Thyroid gland (tissue), 4 donors: Measurements from ENCODE around the gene DNAI1. TPM values are rescaled to one million over a fixed set of nuclear protein-coding genes. Genes with fewer than 3 reads are reported as not detected.

Source experiments
- DNase-seq, 2 donors: peaks; one replicate each; pipeline ENCODE4 v3.0.0-alpha.2; 2019
- H3K27ac ChIP-seq, 3 donors: fragments of 200-600 bp; sonication (generic); 1 replicate in 2 of 3; 2 replicates in 1 of 3; pipeline ENCODE4 v1.5.1; 2016 to 2019; ENCODE audit warnings: mild to moderate bottlenecking in 1 of 3, moderate library complexity in 1 of 3
- H3K27me3 ChIP-seq: fragments of 200-600 bp; sonication (generic); one replicate; pipeline ENCODE4 v1.5.1; 2019
- H3K36me3 ChIP-seq, 2 donors: fragments of 200-600 bp; sonication (generic); one replicate each; pipeline ENCODE4 v1.5.1; 2016 to 2019
- H3K4me1 ChIP-seq, 2 donors: fragments of 200-600 bp; sonication (generic); one replicate each; pipeline ENCODE4 v1.5.1; 2017 to 2019
- H3K4me3 ChIP-seq, 3 donors: fragments of 200-600 bp; sonication (generic); replicated peaks in 1 of 3; 1 replicate in 2 of 3; 2 replicates in 1 of 3; pipeline ENCODE4 v1.5.1; 2016; ENCODE audit warnings: mild to moderate bottlenecking in 1 of 3
- H3K9me3 ChIP-seq: fragments of 200-600 bp; sonication (generic); one replicate; pipeline ENCODE4 v1.5.1; 2017
- POLR2A ChIP-seq, 2 donors: fragments of 450-650 bp; IDR thresholded peaks; one replicate each; pipeline ENCODE4 v1.6.1; 2017; ENCODE audit warnings: antibody characterized with exemption in 2 of 2, mild to moderate bottlenecking in 2 of 2, moderate library complexity in 1 of 2
- WGBS, 2 donors: methylation state at CpG; one replicate each; pipeline ENCODE4 v1.1.5; 2017; 5-methylcytosine and 5-hydroxymethylcytosine counted together
- intact Hi-C: fragments of 100-400 bp; cut with DNase I; formaldehyde crosslinking; loops from one replicate; pipeline ENCODE4 v1.15.1; 2023
- total RNA-seq, 4 donors: library from RNA; depleted of rRNA; stranded (reverse); fragments of >200 nt; gene quantifications; one replicate each; pipeline ENCODE4 v1.2.3, GENCODE V29; 2016
- TF ChIP-seq, protein P1 (sequence below), 6 experiments: fragments of 200-600 bp in 3 of 6; fragments of 450-650 bp in 3 of 6; sonication (generic) in 3 of 6; IDR thresholded peaks; one replicate each; pipeline ENCODE4 v1.5.1; 2016 to 2019; ENCODE audit warnings: antibody characterized with exemption in 6 of 6, mild to moderate bottlenecking in 2 of 6, inconsistent platforms in 1 of 6, moderate library complexity in 1 of 6

Gene DNAI1
- total RNA-seq, 4 donors from 2014 or later = 0.81 to 0.89 TPM; not detected in 2

DNA sequence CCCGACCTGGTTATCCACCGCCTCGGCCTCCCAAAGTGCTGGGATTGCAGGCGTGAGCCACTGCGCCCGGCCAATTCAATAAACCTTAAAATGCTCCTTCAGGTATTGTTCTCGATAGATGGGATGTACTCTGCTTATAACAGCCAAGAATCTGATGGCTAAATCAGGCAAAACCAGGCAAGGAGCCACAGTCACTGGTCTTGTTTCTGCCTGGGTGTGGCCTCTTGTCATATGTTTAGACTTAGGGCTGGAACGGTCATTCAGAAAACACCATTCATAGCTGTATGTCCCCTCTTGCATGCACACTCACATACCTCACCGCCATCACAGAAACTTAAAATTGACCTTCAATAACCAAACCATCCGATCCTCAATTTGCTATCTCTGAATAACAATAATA lies 8.0 kb upstream of the DNAI1 start:
- no peak for DNase-seq
- 87 to 91% methylated on average over 9 to 10 of the region's 10 CpGs for WGBS, 2 donors
- no peak for TF ChIP-seq POLR2A (IDR thresholded peaks at IDR 0.05)
- TF ChIP-seq, protein P1, sequence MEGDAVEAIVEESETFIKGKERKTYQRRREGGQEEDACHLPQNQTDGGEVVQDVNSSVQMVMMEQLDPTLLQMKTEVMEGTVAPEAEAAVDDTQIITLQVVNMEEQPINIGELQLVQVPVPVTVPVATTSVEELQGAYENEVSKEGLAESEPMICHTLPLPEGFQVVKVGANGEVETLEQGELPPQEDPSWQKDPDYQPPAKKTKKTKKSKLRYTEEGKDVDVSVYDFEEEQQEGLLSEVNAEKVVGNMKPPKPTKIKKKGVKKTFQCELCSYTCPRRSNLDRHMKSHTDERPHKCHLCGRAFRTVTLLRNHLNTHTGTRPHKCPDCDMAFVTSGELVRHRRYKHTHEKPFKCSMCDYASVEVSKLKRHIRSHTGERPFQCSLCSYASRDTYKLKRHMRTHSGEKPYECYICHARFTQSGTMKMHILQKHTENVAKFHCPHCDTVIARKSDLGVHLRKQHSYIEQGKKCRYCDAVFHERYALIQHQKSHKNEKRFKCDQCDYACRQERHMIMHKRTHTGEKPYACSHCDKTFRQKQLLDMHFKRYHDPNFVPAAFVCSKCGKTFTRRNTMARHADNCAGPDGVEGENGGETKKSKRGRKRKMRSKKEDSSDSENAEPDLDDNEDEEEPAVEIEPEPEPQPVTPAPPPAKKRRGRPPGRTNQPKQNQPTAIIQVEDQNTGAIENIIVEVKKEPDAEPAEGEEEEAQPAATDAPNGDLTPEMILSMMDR (IDR thresholded peaks at IDR 0.05) = no peak
- Histone ChIP-seq H3K4me1 (peaks cover 8 to 40% of the 10 kb centered on the region in 2 donors), H3K27ac (no peak overlapping the region), H3K27me3 (no peaks in the 10 kb centered on the region), H3K36me3 (no peaks in the 10 kb centered on the region), H3K4me3 (no peak overlapping the region), H3K9me3 (no peaks in the 10 kb centered on the region)
- intact Hi-C loops = no loop called here

DNA sequence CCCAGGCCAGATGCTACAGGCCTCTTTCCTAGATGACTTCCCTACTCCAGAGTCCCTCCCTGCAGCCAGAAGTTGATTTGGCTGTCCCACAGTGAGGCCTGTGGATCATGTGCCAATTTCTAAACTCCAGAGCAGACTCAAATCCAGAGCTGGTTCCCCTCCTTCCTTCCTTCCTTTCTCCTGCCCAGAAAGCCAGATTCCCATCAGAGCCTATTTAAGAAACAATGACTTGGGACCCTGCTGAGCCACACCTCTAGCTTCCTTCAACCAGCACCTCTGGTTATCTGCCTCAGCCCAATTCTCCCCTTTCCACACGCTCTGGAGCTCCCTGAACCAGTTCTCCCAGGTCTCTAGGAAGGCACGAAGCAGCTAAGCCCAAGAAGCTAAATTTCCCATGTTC lies 7.5 kb upstream of the DNAI1 start:
- Histone ChIP-seq H3K4me3 (no peak overlapping the region), H3K9me3 (no peaks in the 10 kb centered on the region), H3K27me3 (no peaks in the 10 kb centered on the region), H3K27ac (no peak overlapping the region), H3K4me1 (peaks cover 8 to 45% of the 10 kb centered on the region in 2 donors), H3K36me3 (no peaks in the 10 kb centered on the region)
- TF ChIP-seq, protein P1 (IDR thresholded peaks at IDR 0.05) = no peak
- no peak for TF ChIP-seq POLR2A (IDR thresholded peaks at IDR 0.05)
- 78 to 90% methylated on average over 2 of the region's 2 CpGs for WGBS, 2 donors
- intact Hi-C loops = no loop called here
- DNase-seq = no peak

DNA sequence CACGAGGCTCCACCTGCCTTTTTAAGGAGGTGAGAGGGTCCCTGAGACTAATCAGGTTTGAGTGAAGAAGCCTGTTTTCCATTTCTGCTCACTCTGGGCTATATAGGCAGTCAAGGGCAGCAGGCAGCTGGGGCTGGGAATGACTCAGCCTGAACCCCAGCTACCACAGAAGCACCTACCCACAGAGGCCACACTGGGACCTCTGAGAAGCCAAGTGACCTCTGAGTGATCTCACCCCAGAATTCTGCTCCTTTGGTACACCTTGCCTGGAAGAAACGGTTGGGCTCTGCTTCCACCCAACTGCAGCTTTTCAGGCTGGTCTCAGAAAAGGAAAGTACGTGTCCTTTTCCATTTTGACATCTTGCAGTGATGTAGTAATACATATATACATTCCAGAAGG lies 7.1 kb upstream of the DNAI1 start:
- no peak for DNase-seq
- intact Hi-C loops = no loop called here
- H3K27me3 ChIP-seq = no peaks in the 10 kb centered on the region
- H3K27ac ChIP-seq = no peak overlapping the region
- TF ChIP-seq, protein P1 (IDR thresholded peaks at IDR 0.05) = no peak
- TF ChIP-seq POLR2A (IDR thresholded peaks at IDR 0.05) = no peak
- 73 to 78% methylated on average over 3 of the region's 3 CpGs for WGBS, 2 donors
- no peaks in the 10 kb centered on the region for H3K9me3 ChIP-seq
- no peaks in the 10 kb centered on the region for H3K36me3 ChIP-seq
- H3K4me1 ChIP-seq = peaks cover 12 to 45% of the 10 kb centered on the region in 2 donors
- H3K4me3 ChIP-seq = no peak overlapping the region

DNA sequence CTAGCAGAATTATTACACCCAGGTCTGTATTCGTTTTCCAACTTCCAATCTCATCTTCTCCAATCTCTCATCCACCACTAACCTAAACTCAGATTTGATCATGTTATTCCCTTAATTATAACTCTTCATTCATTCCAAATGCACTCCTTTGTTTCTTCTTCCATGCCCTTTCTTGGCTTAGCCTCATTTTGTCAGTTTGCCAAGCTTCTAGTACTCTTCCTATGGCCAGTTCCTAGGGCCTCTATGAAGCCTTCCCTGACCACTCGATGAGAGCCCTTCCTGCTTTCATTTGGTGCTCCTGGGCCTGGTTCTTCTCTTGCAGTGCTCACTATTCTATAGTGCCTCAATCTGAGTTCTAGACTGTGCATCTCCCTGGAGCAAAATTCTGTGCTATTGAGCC lies 6.0 kb upstream of the DNAI1 start:
- TF ChIP-seq, protein P1 (IDR thresholded peaks at IDR 0.05) = no peak
- no peak for TF ChIP-seq POLR2A (IDR thresholded peaks at IDR 0.05)
- WGBS, 2 donors = 59 to 60% methylated on average over 2 of the region's 2 CpGs
- H3K27ac ChIP-seq = no peak overlapping the region
- peak; percentile 8 to 9 for DNase-seq
- intact Hi-C loops = no loop called here
- no peaks in the 10 kb centered on the region for H3K36me3 ChIP-seq
- no peaks in the 10 kb centered on the region for H3K9me3 ChIP-seq
- H3K4me3 ChIP-seq = no peak overlapping the region
- peaks cover 19 to 54% of the 10 kb centered on the region in 2 donors for H3K4me1 ChIP-seq
- H3K27me3 ChIP-seq = no peaks in the 10 kb centered on the region

DNA sequence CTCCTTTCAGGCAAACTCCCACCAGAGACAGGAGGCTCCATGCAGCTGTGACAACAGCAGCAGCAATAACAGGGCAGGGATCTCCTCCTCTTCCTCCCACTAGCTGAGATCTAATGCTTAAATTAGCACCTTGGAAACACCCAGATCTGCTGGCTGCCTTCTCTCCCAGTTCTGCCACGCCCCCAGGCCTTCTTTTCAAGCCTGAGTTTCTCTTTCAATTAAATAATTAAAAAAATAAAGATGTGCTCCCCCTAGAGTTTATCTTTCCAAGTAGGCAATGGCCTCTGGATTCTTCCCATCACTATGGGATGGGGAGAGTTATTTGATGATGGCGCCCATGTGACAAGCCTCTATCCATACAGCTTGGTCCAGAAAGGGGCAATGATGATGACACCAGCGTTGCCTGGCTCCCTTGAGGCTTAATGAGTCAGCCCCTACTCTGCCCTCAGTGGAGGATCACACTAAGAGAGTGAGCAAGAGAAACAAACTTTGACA lies 4.0 kb upstream of the DNAI1 start:
- Histone ChIP-seq H3K27ac (no peak overlapping the region), H3K4me3 (no peak overlapping the region), H3K4me1 (peaks cover 23 to 55% of the 10 kb centered on the region in 2 donors), H3K9me3 (no peaks in the 10 kb centered on the region), H3K27me3 (no peaks in the 10 kb centered on the region), H3K36me3 (no peaks in the 10 kb centered on the region)
- no peak for DNase-seq
- no peak for TF ChIP-seq POLR2A (IDR thresholded peaks at IDR 0.05)
- TF ChIP-seq, protein P1 (IDR thresholded peaks at IDR 0.05) = peak in 1 of 6 experiments; percentile 5
- WGBS, 2 donors = 66 to 74% methylated on average over 3 of the region's 3 CpGs
- intact Hi-C loops = loop anchor here (5.0 kb wide), 1 partner anchor 77 kb away; the partner anchor contains the start of gene MYORG
